IPS-18c (cell line): ENCODE measurements around the gene GRM7.

Source experiments
- H3K4me3 ChIP-seq: 2 replicates; pipeline ENCODE4 v1.7.0; 2013; ENCODE audit warnings: low read depth, mild to moderate bottlenecking, low read length, moderate library complexity; ENCODE audit not compliant: insufficient read depth
- H3K9me3 ChIP-seq: one replicate; pipeline ENCODE4 v1.6.1; 2013; ENCODE audit warnings: mild to moderate bottlenecking, low read length, moderate library complexity; ENCODE audit not compliant: control insufficient read depth, insufficient read depth

Gene GRM7

DNA sequence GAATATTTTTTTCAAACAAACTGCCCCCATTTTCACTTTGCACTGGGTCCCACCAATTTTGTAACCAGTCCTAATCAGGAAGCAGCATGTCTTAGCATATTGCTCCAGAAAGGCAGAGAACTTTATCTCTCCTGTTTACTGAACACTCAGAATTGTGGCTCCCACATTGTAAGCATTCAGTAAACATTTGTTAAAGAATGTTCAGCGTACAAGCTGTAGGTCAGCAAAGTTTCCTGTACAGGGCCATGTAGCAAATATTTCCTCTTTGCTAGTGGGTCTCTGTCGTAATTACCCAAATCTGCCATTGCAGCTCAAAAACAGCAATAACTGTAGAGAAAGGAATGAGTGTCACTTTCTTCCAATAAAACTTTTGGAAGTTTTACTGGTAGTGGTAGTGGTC is 393.3 kb downstream of the GRM7 start:
- Histone ChIP-seq H3K4me3 (no peak overlapping the region), H3K9me3 (no peaks in the 10 kb centered on the region)

DNA sequence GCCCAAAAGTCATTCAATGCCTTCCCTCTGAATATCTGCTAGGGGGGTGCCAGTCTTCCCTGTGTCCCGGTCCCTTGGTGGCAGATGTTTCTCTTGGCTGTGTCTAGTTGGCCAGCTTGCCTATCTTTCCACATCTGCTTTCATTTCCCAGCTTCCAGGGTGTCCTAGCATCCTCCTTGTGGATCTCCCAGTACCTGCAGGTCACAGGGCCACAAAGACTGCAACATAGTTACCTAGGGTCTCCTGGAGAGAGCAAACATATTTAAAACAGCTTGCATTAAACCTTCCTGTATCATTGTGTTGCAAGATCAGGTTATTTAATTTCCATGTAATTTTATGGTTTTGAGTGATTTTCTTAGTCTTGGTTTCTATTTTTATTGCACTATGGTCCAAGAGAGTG is 400.1 kb downstream of the GRM7 start:
- H3K4me3 ChIP-seq: no peak overlapping the region
- no peaks in the 10 kb centered on the region for H3K9me3 ChIP-seq

DNA sequence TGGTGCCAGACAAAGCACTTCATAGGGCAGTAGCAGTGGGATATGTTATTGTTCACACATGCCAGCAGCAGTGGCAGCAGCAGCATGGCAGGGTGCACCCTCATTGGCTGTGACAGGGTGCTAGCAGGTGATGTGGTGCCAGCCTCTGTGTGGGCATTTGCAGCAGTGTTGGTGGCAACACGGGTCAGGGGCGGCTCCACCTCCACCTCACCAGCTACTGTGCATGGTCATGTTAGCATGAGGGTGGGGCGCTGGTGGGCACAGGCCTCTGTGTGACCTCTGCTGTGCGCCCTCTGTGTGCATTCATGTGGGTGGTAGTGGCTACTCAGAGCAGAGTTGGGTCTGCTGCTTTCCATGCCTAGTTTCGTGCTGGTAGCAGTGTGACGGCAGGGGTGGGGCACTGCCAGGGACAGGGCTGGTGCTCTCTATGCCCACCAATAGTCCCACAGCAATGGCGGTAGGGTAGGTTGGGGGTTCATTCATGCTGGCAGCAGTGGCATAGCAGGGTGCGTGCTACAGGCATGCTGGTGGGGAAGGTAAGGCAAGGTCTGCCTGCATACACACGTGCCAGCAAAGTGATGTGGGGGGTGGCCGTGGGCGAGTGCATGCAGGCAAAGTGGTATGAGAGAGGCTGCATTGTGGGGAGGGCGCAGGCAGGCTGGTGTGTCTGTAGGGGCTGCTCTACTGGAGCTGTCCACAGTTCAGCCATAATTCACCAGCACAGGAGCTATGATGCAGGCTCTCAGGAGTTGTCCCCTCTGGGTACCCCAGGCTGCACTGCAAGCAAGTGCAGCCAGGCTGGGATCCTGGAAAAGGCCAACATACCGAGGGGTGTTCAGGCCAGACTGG is 402.7 kb downstream of the GRM7 start:
- H3K9me3 ChIP-seq: no peaks in the 10 kb centered on the region

DNA sequence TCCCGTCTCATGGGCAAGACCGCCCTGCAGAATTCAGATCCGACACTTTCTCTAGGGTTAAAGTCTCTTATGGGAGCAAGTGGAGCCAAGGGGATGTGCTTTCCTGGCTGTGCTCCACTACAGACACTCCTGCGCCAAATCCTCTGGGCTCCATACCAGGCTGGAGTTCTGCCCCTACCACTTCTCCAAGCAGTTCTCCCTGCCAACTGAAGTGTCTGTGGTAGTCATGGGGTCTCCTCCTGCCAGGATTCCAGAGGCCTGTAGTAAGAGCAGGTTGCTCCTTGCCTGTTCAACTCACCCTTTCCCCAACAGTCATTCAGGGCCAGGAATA is 403.2 kb downstream of the GRM7 start:
- no peaks in the 10 kb centered on the region for H3K9me3 ChIP-seq
- H3K4me3 ChIP-seq: no peak overlapping the region

More for the DNA sequence above, 402.7 kb downstream of the GRM7 start:
- H3K4me3 ChIP-seq: no peak overlapping the region

DNA sequence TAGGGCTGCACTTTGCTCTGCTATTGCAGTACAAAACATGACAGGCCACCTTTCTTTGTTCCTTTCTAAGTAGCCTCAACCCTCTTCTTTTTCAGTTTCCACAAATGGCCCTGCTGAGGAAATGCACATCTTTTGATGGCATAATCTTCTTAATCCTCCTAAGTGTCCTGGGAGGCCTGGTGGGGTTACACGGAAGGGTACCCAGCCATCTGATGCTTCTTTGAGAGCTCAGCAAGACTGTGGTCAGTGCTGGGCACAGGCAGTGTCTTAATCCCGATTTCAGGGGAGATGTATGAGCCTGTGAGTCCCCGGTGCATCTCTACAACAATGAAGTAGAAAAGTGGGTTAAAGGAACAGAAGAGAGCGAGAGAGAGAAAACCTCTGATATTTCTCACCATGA is 404.8 kb downstream of the GRM7 start:
- H3K9me3 ChIP-seq: no peaks in the 10 kb centered on the region
- H3K4me3 ChIP-seq: no peak overlapping the region

DNA sequence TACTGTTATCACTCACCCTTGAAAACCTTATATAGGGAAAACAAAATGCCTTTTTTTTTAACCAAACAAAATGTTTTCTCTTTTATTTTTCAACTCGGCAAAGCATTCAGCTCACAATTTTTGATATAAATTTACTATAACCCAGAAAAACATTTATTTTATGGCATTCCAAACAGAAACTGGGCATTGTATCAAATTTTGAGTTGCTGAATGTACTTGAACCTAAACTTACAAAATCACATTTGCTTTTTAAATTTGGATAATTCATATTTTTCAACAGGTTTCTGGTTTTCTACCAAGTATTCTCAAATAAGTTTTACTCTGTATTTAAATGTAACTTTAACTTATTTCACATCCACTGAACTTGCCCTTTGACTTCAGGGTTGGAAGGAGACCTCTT is 405.6 kb downstream of the GRM7 start:
- no peaks in the 10 kb centered on the region for H3K9me3 ChIP-seq
- no peak overlapping the region for H3K4me3 ChIP-seq

DNA sequence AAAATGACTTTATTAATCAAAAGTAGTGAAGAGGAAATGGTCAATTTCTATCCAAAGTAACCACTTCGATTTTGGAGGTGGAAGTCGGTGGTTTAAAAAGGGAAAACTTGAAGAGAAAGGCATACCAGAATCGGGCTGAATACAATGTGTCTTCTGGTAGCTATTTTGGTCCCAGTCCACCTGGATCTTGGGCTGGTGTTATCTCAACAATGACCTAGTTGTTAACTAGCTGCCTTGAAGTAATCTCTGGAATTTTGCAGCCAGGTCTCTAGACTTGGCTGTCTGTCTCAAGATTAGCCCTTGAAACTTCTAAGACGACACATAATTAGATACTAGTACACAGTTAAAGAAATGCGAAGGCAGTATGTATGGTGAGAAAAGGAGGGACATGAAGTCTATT is 409.8 kb downstream of the GRM7 start:
- Histone ChIP-seq H3K9me3 (no peaks in the 10 kb centered on the region), H3K4me3 (no peak overlapping the region)

DNA sequence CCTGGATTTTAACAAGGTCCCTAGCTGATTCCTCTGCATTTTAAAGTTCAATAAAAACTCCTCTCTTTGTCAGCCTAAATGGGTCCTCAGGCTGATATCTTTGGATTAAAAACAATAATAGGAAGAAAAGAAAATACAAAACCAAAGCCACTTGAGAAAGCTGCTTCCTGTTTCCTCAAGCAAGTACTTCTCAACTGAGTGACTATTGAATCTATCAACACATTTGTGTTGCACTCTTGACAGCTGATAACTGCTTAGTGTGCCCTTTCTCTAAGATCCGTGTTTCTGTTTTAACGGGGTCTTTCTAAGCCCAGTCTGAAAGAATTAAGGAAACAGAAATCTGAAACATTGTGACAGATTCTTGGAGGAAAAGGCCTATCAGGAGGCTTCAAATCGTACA is 410.7 kb downstream of the GRM7 start:
- no peak overlapping the region for H3K4me3 ChIP-seq
- no peaks in the 10 kb centered on the region for H3K9me3 ChIP-seq

DNA sequence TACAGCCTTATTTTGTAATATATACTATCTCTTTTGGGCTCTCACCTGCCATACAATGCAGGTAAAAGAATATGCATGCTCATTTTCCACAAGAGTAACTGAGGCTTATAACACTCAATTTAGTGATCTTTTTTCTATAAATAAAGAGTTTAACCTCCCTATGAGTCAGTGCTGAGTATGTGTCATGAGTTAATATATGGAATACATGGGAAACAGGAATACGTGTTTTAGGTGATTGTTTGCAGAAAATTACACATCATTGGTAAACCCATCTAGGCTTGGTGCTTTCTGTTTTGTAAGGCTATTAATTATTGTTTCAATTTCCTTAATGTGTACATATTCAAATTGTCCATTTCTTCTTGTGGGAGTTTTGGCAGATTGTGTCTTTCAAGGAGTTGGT is 411.3 kb downstream of the GRM7 start:
- no peak overlapping the region for H3K4me3 ChIP-seq
- H3K9me3 ChIP-seq: no peaks in the 10 kb centered on the region

DNA sequence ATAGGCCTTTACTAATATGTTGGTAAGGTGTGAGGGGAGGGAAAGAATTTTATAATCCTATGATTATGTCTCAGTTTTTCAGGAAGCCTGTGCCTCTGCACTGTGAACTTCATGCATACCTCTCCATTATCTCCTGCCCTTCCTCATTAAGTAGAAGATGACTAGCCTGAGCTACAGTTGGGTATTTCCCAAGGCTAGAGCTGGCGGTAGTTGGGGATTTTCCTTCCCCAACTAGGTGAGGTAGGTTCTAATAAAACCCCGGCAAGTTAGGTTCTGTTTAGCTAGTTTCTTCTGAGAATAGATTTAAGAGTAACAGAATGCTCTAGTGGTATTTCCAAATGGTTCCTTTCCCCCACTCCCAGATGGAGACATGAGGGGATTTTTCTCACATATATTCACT is 414.5 kb downstream of the GRM7 start:
- Histone ChIP-seq H3K4me3 (no peak overlapping the region), H3K9me3 (no peaks in the 10 kb centered on the region)

DNA sequence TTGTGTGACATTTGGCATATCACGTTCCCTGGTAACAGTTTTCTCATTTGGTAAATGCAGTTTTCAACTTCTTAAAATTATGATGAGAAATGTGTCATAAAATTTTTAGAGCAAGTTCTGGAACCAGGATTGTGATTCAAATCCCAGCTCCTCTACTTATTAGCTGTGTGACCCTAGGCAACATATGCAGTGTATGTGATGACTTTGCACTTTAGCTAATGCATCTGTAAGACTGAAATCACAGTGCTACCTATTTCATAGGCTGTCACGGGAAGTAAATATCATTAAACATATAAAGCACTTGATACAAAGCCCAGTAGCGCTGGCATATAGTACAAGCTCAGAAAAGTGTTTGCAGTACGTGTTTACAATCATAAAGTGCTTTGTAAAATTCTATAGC is 419.4 kb downstream of the GRM7 start:
- no peak overlapping the region for H3K4me3 ChIP-seq

DNA sequence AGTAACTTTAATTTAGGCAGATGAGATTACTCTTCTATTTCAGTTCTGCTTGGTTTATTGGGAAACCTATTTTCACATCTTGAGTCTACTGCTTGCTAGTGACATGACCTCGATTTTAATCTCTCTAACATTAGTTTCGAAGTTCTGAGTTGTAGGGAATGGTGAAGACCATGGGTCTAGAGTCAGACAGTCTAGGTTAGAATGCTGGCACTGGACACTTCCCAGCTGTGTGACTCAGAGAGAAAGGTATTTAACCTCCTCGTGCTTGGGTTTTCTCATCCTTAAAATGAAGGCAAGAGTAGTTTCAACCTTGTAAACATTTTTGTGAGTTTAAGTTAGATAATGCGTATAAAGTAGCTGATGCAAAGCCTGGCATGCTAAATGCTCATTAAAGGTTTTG is 422.1 kb downstream of the GRM7 start:
- no peaks in the 10 kb centered on the region for H3K9me3 ChIP-seq

More for the DNA sequence above, 419.4 kb downstream of the GRM7 start:
- H3K9me3 ChIP-seq: no peaks in the 10 kb centered on the region

DNA sequence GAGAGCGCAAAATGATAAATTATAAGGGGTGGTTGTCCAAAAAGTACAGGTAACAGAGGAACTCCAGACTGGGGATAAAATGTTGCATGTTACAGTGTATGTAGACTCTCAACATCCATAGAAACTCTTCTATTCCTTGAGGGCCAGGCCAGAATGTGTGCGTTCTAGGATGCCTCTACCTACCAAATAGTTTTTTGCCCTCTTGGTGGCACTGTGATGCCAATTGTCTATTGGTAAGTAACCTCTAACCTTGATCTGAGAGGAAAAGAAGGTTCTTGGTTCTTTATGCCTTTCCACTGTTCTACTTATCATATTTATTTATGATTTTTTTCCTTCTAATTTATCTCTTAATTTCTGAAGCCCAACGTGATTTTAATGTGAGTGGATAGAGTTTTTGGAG is 424.6 kb downstream of the GRM7 start:
- no peaks in the 10 kb centered on the region for H3K9me3 ChIP-seq

More for the DNA sequence above, 422.1 kb downstream of the GRM7 start:
- no peak overlapping the region for H3K4me3 ChIP-seq

DNA sequence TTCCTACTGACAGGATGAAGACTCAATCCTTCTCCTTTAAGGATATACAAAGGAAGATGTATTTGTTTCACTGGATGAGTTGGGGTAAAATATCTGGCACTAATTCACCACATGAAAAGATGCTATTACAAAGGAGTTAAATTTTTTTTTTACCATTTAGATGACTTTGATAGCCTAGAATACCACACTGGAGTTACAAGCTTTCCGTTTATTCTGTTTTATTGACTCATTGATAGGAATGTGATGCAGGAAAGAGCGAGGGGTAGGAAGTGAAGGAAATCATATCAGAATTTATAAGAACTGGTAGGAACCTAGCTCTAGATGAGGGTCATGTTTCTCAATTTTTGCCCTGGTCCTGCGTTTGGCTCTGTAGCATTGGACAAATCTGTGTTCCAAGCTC is 427.2 kb downstream of the GRM7 start:
- Histone ChIP-seq H3K4me3 (no peak overlapping the region), H3K9me3 (no peaks in the 10 kb centered on the region)

More for the DNA sequence above, 424.6 kb downstream of the GRM7 start:
- H3K4me3 ChIP-seq: no peak overlapping the region

DNA sequence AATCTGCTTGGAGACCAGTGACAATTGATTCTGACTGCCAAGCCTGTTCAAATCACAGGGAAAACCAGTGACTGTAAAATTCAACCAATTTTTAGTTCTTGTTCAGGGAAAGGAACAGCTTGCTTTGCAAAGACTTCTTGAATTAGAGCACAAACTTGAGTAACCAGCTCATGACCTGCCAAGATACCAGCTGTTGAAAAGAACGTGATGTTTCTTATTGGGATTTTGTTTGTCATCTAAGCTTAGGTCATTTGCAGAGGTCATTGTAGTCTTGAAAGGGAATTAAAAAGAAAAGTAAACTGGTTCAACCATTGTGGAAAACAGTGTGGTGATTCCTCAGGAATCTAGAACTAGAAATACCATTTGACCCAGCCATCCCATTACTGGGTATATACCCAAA is 428.2 kb downstream of the GRM7 start:
- no peaks in the 10 kb centered on the region for H3K9me3 ChIP-seq
- no peak overlapping the region for H3K4me3 ChIP-seq

DNA sequence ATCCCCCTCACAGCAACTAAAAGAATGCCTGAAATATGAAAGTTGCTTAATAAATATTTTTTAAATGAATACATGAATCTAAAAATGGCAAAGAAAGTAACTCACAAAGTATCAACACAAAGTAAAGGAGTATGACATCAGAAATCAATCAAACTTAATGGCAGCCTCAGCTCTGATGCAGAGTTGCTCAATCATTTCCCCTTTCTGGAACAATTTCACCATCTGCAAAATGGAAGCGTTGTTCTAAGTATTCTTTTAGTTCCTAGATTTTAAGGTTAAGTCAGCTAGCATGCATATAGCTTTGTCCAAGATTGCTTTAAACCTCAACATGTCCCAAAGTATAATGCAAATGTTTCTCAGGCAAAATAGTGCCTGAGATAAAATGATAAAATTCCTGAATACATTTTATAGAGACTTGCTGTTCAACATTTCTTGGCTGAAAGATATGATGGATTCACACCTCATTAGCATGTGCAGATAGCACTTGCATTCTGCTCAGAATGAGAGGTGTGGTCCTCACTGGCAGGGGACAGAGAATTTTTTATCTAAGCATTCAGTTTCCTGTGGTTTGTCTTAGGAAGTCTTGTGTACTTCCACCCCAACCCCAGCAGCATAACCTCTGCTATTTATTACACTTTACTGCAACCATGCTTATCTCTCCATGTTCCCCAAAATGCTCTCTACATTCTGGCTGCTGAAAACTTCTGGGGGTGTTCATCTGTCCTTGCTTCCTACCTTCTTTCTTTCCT is 429.3 kb downstream of the GRM7 start:
- H3K4me3 ChIP-seq: no peak overlapping the region
- H3K9me3 ChIP-seq: no peaks in the 10 kb centered on the region

DNA sequence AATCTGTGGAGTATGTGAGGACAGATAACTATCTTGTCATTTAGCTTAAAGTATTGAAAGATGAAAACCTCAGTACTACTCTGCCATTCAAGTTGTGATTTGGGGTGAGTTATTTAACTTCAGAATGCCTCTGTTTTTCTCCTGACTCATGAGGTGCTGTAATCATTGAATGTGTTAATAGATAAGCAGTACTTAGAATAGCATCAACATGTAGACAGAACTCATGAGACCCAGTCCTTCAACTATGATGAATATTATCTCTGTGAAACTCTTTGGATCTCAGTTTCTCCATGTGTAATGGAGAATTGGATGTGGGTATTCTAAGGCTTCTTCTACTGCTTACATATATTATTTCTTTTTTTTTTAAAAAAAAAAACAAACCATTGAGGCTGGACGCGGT is 431.4 kb downstream of the GRM7 start:
- Histone ChIP-seq H3K4me3 (no peak overlapping the region), H3K9me3 (no peaks in the 10 kb centered on the region)

DNA sequence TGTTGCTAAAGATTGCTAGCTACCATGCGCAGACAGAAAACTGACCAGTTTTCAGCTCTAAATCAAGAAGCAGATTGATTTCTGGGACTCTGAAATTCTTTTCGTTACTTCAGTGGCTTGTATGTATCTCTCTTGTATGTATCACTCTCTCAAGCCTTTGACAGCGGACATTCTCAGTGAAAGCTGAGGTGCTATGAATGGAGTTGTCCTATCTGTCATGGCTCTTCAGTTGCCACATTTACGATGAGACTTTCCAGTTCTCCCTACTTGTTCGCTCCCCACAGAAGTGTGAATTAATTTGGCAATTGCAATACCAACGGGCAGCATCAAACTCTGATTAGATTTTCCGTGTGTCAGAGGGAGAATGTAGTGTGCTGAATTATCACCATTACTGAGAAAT is 432.4 kb downstream of the GRM7 start:
- H3K4me3 ChIP-seq: no peak overlapping the region
- H3K9me3 ChIP-seq: no peaks in the 10 kb centered on the region
